ENCODE results near the gene IPP. TPM values are rescaled to one million over a fixed set of nuclear protein-coding genes. Genes with fewer than 3 reads are reported as not detected.

The IPP gene
- polyA plus RNA-seq (ENCODE audit: low read depth in 6 of 6), result 10 to 100 TPM in 4 of 6 donors, 1 to 10 TPM in 2; 8.6 to 16.9 (median 11.0) TPM

- H3K9me3 Mint-ChIP-seq, result peaks cover 0 to 6% (median 2%) of the 10 kb centered on the region in 7 donors
- DNase-seq (peak; percentile 95), ATAC-seq (ENCODE audit: low read depth in 2 of 2) (peak; percentile 89 to 90)
- peak within 1 kb of the TSS; percentile 96 to 100 (median 98) for H3K4me3 Mint-ChIP-seq
- H3K4me1 Mint-ChIP-seq, result peaks cover 8 to 28% (median 13%) of the 10 kb centered on the region in 3 donors
- H3K36me3 Mint-ChIP-seq, result peaks cover 0 to 5% of the 10 kb centered on the region in 2 donors
- peak within 1 kb of the TSS; percentile 99 to 100 (median 100) for H3K27ac Mint-ChIP-seq
- H3K27me3 Mint-ChIP-seq, result no peaks in the 10 kb centered on the region
These were observed at the start of gene IPP for GRCh38 chr1:45750298-45751038. TSS of gene IPP (minus strand) at chr1:45750653. CDS start at chr1:45746411, 4,242 bp downstream.

GRCh38 chr1:45796946-45797345 is 46.5 kb upstream of the IPP start:
- ATAC-seq (ENCODE audit: low read depth in 2 of 2), result no peak
- Mint-ChIP-seq H3K4me1 (peaks cover 0 to 1% (median 0%) of the 10 kb centered on the region in 3 donors), H3K36me3 (no peaks in the 10 kb centered on the region), H3K27ac (no peak overlapping the region), H3K4me3 (no peak overlapping the region), H3K27me3 (peaks cover 0 to 13% (median 5%) of the 10 kb centered on the region in 3 donors), H3K9me3 (no peaks in the 10 kb centered on the region)
- no peak for DNase-seq

- no peaks in the 10 kb centered on the region for H3K36me3 Mint-ChIP-seq
- no peaks in the 10 kb centered on the region for H3K9me3 Mint-ChIP-seq
- DNase-seq, result no peak
- no peak for ATAC-seq (ENCODE audit: low read depth in 2 of 2)
- H3K4me3 Mint-ChIP-seq, result no peak overlapping the region
- H3K27ac Mint-ChIP-seq, result no peak overlapping the region
- H3K27me3 Mint-ChIP-seq, result peaks cover 0 to 13% (median 5%) of the 10 kb centered on the region in 3 donors
- no peaks in the 10 kb centered on the region for H3K4me1 Mint-ChIP-seq
These were observed 45.9 kb upstream of the IPP start for GRCh38 chr1:45796381-45796780.

GRCh38 chr1:45793942-45794604 is 43.6 kb upstream of the IPP start:
- H3K36me3 Mint-ChIP-seq, result no peaks in the 10 kb centered on the region
- H3K27ac Mint-ChIP-seq, result no peak overlapping the region
- no peaks in the 10 kb centered on the region for H3K9me3 Mint-ChIP-seq
- H3K27me3 Mint-ChIP-seq, result peaks cover 0 to 13% (median 5%) of the 10 kb centered on the region in 3 donors
- no peak for ATAC-seq (ENCODE audit: low read depth in 2 of 2)
- H3K4me1 Mint-ChIP-seq, result no peaks in the 10 kb centered on the region
- DNase-seq, result no peak
- peak overlapping the region in 1 of 8 donors; percentile 16 for H3K4me3 Mint-ChIP-seq

GRCh38 chr1:45792744-45793143 is 42.3 kb upstream of the IPP start:
- Mint-ChIP-seq H3K9me3 (peaks cover 0 to 1% (median 0%) of the 10 kb centered on the region in 7 donors), H3K4me3 (no peak overlapping the region), H3K27me3 (peaks cover 0 to 10% (median 5%) of the 10 kb centered on the region in 3 donors), H3K36me3 (no peaks in the 10 kb centered on the region), H3K27ac (peak overlapping the region in 1 of 6 donors; percentile 54), H3K4me1 (peaks cover 4 to 11% (median 8%) of the 10 kb centered on the region in 3 donors)
- no peak for DNase-seq
- no peak for ATAC-seq (ENCODE audit: low read depth in 2 of 2)

GRCh38 chr1:45789601-45790000 is 39.1 kb upstream of the IPP start:
- peaks cover 0 to 2% (median 0%) of the 10 kb centered on the region in 7 donors for H3K9me3 Mint-ChIP-seq
- H3K4me1 Mint-ChIP-seq, result peaks cover 10 to 17% (median 17%) of the 10 kb centered on the region in 3 donors
- H3K27ac Mint-ChIP-seq, result no peak overlapping the region

GRCh38 chr1:45787905-45788304 is 37.5 kb upstream of the IPP start:
- Mint-ChIP-seq H3K27ac (peak overlapping the region in 1 of 6 donors; percentile 30), H3K4me1 (peaks cover 10 to 17% (median 17%) of the 10 kb centered on the region in 3 donors), H3K27me3 (peaks cover 0 to 6% (median 0%) of the 10 kb centered on the region in 3 donors), H3K36me3 (no peaks in the 10 kb centered on the region), H3K9me3 (peaks cover 0 to 2% (median 0%) of the 10 kb centered on the region in 7 donors), H3K4me3 (peak overlapping the region in 4 of 8 donors; percentile 1 to 71 (median 35))
- ATAC-seq (ENCODE audit: low read depth in 2 of 2), result peak; percentile 82 to 93
- peak; percentile 25 for DNase-seq

More at GRCh38 chr1:45789601-45790000, 39.1 kb upstream of the IPP start:
- no peaks in the 10 kb centered on the region for H3K36me3 Mint-ChIP-seq
- no peak for ATAC-seq (ENCODE audit: low read depth in 2 of 2)
- no peak overlapping the region for H3K4me3 Mint-ChIP-seq
- no peak for DNase-seq
- H3K27me3 Mint-ChIP-seq, result peaks cover 0 to 11% (median 4%) of the 10 kb centered on the region in 3 donors

- Mint-ChIP-seq H3K4me1 (peaks cover 10 to 17% (median 17%) of the 10 kb centered on the region in 3 donors), H3K4me3 (peak overlapping the region in 1 of 8 donors; percentile 62), H3K27me3 (peaks cover 0 to 16% (median 10%) of the 10 kb centered on the region in 3 donors), H3K27ac (peak overlapping the region in 1 of 6 donors; percentile 29), H3K36me3 (no peaks in the 10 kb centered on the region), H3K9me3 (peaks cover 0 to 2% (median 0%) of the 10 kb centered on the region in 7 donors)
- no peak for ATAC-seq (ENCODE audit: low read depth in 2 of 2)
- no peak for DNase-seq
These were observed 35.1 kb upstream of the IPP start for GRCh38 chr1:45785583-45785982.

- Mint-ChIP-seq H3K9me3 (no peaks in the 10 kb centered on the region), H3K27ac (no peak overlapping the region), H3K4me1 (no peaks in the 10 kb centered on the region), H3K4me3 (no peak overlapping the region), H3K27me3 (peaks cover 0 to 11% (median 1%) of the 10 kb centered on the region in 3 donors), H3K36me3 (no peaks in the 10 kb centered on the region)
- DNase-seq (no peak), ATAC-seq (ENCODE audit: low read depth in 2 of 2) (no peak)
These were observed 25.3 kb upstream of the IPP start for GRCh38 chr1:45775794-45776193.

- H3K27ac Mint-ChIP-seq, result no peak overlapping the region
- no peaks in the 10 kb centered on the region for H3K36me3 Mint-ChIP-seq
- DNase-seq, result no peak
- no peak overlapping the region for H3K4me3 Mint-ChIP-seq
- ATAC-seq (ENCODE audit: low read depth in 2 of 2), result no peak
- H3K9me3 Mint-ChIP-seq, result no peaks in the 10 kb centered on the region
- no peaks in the 10 kb centered on the region for H3K27me3 Mint-ChIP-seq
- H3K4me1 Mint-ChIP-seq, result no peaks in the 10 kb centered on the region
These were observed 22.5 kb upstream of the IPP start for GRCh38 chr1:45772971-45773370.

- H3K27ac Mint-ChIP-seq, result peak overlapping the region in 1 of 6 donors; percentile 64
- no peak overlapping the region for H3K4me3 Mint-ChIP-seq
- H3K27me3 Mint-ChIP-seq, result no peaks in the 10 kb centered on the region
- DNase-seq, result no peak
- H3K9me3 Mint-ChIP-seq, result no peaks in the 10 kb centered on the region
- ATAC-seq (ENCODE audit: low read depth in 2 of 2), result no peak
- no peaks in the 10 kb centered on the region for H3K36me3 Mint-ChIP-seq
- H3K4me1 Mint-ChIP-seq, result no peaks in the 10 kb centered on the region
These were observed 18.9 kb upstream of the IPP start for GRCh38 chr1:45769261-45769932.

GRCh38 chr1:45767035-45767434 is 16.6 kb upstream of the IPP start:
- ATAC-seq (ENCODE audit: low read depth in 2 of 2) (no peak), DNase-seq (no peak)
- H3K27ac Mint-ChIP-seq, result no peak overlapping the region
- no peak overlapping the region for H3K4me3 Mint-ChIP-seq
- no peaks in the 10 kb centered on the region for H3K9me3 Mint-ChIP-seq
- no peaks in the 10 kb centered on the region for H3K36me3 Mint-ChIP-seq
- H3K27me3 Mint-ChIP-seq, result peaks cover 0 to 5% (median 0%) of the 10 kb centered on the region in 3 donors
- H3K4me1 Mint-ChIP-seq, result no peaks in the 10 kb centered on the region
